AG20443 (cell line): ENCODE data around the gene BRME1.

Experiments
- DNase-seq: peaks from one replicate; pipeline ENCODE4 v3.0.0; 2012; ENCODE audit warnings: low spot score, mixed read lengths

The BRME1 gene

DNA sequence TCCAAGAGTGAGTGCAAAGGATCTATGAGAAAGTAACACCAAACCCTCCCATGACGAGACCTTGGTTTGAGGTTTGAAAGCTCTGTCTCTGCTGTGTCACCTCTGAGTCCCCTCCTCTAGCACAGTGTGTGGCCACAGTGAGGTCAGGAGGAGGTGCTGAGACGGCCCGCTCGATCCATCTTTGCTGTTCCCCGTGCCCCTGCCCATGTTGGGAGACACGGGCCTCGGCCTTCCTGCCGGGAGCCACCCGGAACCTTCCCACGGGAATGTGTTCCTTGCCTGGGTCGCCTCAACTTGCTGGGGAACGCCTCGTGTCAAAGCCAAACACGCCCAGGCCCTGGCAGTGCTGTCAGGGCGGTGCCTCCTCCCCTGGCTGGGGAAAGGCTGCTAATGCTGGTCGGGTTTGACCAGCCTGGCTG, 18.9 kb downstream of the BRME1 start:
- DNase-seq = peak; percentile 53

DNA sequence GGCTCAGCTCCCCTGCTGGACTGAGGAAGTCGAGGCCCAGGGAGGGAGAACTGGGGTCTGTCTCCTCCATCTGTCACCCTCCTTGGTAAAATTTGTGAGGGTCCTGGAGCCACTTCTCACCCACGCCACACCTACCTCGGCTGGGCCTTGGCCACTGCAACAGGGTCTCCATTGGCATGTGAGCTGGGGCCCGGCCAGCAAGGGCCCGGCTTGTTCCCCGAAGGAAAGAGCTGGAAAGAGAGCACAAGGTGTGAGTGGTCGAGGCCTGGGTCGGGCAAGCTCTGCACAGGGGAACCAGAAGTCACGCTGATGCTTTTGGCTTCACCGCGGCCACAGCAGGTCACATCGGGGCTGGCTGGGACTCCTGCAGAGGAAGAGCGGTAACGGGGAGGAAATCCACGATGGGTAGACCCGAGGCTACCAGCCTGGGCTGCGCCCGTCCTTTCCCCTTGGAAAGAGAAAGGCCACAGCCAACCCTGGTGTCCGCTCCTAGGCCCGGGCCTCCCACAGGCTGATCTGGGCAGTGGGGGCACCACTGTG, 20.0 kb downstream of the BRME1 start:
- no peak for DNase-seq

DNA sequence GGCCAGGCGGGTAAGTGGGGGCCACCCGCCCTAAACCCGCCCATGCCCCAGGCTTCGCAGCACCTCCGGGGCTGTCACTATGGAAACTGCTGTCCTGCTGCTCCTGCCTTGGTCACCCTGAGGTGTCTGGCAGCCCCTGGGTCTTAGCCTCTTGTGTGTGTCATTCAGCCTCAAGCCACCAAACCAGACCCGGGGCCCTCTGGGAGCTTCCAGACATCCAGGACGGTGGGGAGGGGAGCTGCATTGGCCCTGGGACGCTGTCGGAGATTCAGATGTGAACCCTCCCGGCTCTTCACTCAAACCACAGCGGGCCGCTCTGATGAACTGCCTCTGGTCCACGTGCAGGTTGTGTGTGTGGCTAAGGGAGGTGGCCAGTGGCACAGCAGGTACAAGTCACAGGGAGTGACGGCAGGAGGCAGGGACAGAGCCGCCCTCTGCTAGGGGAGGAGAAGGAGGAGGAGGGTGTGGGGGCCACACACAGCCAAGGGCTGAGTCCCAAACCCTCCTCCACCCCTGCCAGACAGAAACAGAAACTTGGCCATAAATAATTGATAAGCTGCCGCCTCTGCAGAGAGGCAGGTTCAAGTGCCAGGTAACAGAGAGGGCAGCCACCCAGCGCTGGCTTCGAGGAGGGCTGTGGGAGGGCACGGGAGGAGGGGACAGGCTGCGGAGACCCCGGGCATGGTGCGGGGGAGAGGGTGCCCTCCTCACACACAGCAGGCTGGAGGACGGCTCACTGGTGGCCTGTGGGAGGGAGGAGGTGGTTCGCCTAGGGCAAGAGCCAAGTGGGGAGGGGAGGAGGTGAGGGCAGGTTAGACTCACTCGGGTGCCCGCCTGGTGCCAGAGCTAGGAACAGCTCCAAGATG, 21.0 kb downstream of the BRME1 start:
- no peak for DNase-seq

DNA sequence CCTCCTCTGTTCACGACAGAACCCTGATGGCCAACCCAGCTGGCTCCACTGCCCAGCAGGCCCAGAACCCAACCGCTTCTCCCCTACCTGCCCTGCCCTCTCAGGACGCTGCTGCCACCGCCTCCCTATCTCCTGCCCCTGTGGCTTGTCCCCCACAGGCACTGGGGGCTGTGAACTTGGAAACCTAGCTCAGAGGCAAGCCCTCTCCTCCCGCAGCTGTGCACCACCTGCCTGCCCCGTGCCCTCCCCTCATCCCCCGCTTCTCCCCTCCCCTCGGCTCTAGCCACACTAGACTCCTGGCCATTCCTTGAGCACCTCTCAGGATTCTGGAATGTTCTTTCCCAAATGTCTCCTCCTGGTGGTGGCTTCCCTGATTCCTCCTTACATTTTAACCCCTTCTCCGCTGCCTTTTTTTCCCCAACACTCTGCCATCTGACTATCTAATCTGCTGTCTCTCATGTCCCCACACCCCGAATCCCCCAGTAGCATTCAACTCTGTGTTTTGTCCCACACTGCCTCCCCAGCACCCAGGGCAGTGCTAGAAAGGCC, 22.3 kb downstream of the BRME1 start:
- DNase-seq = no peak

DNA sequence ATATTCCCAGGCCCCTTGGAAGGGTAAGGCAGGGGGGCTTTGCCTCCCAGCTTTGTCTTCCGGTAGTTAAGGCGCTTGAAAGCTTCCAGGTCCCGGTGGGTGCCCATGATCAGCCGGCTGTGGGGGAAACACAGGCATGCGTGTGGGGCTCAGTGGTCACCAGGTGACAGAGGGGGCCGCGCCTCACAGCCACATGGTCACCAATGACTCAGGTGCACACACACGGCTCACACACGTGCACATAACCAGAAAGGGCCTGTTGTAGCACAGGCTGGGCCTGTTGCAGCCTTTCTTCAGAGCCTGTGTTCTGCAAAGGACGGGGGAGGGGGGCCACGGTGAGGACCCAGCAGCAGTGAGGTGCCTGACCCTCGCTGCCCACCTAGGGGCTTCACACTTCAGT, 23.1 kb downstream of the BRME1 start:
- no peak for DNase-seq

DNA sequence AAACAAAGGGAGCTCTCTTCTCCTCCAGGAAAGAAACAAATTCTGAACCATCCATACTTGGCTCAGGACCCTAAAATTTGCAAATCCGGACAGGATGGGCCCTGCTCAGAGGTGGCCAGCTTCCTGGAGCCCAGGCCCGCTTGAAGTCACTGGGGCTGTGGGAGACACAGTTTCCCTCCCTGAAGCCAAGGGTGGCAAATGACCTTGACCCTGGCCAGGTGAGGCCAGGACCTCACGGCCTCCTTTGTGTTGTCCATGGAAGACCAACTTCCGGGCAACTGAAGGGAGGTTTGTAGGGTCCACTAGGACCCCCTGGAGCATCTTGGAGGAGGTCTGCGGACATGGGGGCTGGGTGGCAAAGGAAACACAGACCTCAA, 23.5 kb downstream of the BRME1 start:
- DNase-seq = no peak

DNA sequence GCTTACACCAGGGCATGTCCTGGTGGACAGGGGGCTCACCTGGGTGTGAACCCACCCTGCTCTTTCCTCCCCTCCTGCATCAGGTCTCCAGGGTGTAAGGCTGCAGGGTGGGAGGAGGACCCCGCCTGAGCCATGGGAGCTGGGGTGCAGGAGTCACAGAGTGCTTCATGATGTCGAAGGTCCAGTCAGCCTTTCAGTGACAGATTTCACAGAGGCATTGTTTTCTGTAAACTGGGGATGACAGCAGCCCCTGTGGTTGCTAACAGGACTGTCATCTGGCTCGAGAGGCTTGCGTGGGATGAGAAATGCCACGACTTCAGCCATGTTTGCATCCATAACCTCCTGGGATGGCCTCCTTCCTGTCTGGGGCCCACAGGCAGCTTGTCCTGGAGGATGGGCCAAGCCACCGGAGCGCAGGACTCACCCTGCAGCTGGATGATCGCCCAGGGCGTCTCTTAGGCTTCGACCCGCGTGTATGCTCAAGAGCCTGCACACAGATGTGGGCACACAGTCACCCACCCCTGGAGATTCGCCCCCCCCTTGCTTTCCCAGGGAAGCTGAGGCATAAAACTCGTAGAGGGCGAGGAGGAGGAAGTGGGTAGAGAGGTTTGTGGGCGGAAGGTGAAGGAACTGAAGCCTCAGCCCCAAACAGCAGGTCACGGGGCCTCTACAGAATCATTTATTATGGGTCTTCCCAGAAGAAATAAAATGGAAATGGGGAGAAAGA, 24.1 kb downstream of the BRME1 start:
- DNase-seq = peak; percentile 62

DNA sequence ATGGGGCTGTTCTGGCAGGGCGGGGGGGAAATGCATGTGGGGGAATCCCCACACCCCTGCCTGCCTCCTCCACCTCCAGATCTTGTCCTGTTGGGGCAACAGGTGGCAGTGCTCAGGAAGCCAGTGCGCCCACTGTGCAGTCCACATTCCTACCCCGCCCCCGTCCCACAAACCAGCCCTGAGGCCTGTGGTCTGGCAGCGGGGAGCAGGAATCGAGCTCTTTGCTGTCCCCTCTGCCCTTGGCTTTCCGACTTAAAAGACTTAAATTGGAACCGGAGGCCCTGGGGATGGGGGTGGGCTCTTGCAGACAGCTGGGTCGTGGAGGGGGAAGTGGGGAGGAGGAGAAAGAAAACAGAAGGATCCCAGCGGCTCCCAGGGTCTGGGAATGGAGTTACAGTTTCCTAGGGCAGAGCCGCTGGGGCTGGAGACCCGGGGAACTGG, 24.6 kb downstream of the BRME1 start:
- DNase-seq = no peak

DNA sequence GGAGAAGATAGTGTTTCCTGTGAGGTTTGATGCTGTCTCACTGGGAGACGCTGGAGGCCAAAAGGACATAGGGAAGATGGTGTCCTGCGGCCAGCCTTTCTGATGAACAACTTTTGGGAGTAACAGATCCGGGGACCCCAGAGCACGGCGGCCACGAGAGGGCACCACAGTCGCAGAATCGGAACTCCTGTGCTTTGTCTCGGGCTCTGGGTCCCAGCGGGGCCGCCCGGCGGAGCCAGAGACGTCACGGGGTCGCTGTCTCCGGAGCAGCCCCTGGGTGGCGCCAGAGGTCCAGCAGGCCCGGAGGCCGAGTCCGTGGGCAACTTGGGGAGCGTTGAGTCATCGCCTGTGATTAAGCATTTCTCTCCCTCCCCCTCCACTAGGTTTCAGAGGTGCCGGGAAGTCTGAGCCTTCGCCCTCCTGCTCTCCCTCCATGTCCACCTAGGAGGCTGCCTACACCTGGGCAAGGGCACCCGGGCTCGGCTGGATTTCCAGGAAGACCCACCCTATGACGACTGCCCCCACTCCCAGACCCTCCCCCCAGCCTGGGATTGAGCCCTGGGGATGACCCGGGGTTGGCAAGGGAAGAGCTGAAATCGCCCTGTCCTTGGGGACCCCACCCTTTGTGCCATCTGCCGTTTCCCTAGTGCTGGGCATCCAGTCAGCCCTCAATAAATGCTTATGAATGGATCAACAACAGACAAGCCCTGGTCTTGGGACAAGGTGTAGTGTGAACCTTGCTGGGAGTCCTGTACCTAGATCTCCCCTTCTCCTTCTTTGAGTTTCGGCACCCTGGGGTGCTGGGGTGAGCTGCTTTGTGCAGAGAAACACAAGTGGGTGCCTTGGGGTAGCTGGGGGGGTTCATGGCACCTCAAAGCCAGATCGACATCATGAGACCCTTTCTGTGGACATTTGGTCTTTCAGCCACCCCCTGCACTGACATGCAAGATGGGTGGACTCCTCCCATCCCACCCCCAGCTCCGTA, 25.6 kb downstream of the BRME1 start:
- peak; percentile 98 for DNase-seq

DNA sequence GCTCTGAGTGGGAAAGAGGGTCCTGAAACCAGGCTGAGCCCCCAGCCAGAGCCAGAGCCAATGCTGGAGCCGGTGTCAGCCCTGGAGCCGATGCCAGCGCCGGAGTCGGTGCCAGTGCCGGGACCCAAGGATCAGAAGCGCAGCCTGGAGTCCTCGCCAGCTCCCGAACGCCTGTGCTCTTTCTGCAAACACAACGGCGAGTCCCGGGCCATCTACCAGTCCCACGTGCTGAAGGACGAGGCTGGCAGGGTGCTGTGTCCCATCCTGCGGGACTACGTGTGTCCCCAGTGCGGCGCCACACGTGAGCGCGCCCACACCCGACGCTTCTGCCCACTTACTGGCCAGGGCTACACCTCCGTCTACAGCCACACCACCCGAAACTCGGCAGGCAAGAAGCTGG, 28.6 kb downstream of the BRME1 start:
- no peak for DNase-seq

DNA sequence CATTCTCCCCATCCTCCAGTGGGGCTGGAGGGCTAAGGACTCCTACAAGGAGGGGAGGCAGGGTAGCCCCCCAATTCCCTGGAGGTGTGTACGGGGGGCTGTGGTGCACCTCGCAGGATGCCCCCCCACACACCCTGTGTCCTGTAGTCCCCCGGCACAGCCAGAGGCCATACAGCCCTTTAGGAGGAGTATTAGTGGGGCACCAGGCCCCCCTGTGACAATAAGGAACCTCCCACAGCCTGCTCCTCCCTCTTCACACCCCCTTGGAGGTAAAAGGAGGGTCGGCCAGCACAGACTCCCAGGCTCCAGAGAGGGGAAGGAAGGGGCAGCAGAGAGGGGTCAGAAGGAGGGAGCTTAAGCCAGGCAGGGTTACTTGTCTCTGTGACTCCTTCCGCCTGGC, 29.1 kb downstream of the BRME1 start, which contains the start of gene NANOS3:
Gene NANOS3 (plus strand): TSS at position 301 of the 400 bp plus-strand sequence. CDS start 115 bp downstream, outside the sequence.
- no peak for DNase-seq

DNA sequence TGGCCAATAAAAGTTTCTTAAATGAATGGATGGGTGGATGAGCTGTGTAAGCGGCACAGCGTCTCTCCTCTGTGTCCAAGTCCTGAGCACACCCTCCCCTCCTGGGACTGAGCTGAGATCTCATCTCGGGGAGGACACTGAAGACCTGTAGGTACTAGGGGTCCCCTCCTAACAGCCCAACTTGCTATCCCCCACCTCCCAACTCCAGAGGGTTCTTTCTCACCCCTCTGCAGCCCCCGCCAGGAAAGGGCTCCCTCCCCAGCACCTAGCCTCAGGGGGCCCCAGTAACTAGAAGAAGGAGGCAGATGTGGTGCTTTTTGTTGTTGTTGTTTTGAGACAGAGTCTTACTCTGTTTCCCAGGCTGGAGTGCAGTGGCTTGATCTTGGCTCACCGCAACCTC, 30.1 kb downstream of the BRME1 start:
- DNase-seq = no peak

DNA sequence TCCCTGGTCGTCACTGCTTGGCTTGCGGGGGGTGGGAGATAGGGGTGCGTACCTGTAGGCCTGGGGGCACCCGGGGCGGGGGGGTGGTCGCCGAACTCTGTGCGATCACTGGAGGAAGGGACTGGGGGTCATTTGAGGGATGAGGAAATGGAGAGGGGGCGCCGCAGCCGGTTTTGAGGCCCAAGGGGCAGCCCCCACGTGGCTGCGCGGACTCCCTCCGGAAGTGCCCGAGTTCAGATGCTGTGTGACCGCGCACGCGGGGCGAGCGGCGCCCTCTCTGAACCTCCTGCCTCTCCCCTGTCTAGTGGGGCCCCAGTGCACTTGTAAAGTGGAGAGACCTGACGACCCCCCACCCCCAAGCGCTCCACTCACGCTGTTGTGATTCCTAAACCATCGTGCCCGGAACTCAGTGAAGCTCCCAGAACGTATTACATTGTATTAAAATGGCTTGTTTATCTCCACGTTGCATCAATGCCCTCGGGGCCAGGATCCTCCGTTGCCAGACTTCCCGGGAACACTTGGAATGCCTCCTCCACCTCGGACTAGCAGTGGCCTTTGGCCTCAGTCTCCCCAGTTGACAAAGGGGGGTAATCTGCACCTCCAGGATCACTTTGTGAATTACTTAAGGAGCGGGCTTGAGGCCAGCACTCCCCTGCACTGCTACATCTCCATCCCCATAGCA, 31.9 kb downstream of the BRME1 start:
- DNase-seq = no peak

DNA sequence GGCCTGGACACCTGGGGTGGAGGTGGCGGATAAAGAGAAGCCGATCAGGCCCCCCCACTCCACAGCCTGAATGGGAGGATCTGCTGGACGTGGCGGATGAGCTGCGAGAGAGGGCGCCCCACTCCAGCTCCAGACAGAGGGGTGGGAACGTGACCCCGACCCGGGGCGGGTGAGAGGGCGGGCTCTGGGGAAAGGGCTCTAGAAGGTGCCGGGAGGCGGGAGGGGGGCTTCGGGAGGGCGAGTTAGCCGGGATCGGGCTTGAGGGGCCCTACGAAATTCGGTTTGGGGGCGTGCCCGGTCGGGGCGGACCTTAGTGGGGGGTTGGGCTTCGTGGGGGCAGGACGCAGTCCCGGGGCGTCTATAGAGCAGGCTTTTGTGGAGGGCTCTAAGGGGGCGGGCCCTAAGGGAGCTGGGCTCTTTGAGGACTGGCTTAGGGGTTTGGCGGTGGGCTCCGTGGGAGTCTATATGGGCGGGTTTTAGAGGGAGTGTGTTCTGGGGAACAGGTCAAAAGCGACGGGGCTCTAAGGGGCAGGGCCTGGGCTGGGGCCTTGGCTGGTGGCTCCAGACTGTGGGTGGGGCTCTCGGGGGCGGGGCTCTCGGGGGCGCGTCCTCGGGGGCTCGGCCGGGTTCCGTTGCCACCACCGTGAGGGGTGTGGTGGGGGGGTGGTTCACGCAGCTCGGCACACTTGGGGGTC, 33.1 kb downstream of the BRME1 start:
- DNase-seq = peak; percentile 69

DNA sequence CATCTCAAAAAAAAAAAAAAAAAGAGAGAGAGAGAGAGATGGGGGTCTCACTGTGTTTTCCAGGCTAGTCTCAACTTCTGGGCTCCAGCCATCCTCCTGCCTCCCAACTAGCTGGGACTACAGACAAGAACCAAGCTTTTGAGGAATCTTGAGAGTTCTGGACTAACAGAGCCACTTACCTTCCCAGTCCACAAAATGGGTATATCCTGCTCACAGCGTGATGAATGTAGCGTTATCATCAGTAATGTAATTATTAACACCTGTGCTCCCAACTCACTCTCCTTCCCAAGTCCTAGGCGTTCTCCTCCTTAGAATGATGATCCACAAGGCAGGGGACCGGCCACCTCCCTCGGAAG, 33.6 kb downstream of the BRME1 start:
- DNase-seq = no peak

DNA sequence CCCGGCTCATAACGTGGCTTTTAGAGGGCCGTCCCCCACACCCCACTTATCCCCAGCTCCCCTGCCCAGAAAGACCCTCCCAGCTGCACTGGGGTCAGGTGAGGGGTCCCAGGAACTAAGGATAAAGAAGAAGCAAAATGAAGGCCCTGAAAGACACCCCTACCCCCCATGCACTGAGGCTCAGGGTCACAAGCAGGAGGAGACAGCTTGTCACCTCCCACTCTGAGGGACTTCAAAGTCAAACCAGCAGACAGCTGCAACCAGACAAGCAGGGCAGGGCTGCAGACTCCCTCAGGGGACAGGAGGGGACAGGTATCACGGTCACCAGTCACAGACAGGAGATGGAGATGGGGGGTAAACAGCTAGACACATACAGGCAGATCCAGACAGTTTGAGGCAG, 35.0 kb downstream of the BRME1 start:
- DNase-seq = no peak

DNA sequence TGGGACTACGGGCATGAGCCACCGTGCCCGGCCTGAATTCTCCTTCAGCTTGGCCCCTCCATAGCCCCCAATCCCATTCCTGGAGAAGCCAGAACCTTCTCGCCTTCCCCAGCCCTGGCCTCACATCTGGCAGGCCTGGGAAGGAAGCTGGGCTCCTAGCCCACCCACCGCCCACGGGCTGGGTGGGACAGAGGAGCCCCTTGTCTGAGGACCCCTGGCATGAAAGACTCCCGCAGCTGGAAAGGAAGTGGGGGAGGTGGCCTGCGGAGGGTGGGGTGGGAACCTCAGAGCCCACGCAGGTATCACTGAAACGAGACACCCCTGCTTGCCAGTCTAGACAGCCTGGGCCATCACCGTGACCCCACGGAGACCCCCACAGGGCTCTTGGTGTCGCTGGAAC, 36.6 kb downstream of the BRME1 start:
- no peak for DNase-seq

DNA sequence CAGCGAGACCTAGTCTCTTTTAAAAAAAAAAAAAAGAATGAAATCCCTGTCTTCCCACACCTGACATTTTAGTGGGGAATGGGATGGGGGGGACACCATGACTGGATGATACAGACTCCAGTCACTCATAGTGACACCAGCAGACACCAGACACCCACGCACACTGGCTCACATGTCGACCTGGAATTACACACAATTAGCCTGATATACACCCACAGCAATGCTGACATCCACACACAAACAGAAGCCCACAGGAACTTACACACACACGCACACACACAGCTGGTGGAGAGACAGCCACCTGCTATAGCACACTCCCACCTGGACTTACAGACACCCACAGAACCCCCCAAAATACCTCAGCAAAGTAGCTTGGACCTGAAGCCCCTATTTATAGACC, 37.3 kb downstream of the BRME1 start:
- DNase-seq = no peak

DNA sequence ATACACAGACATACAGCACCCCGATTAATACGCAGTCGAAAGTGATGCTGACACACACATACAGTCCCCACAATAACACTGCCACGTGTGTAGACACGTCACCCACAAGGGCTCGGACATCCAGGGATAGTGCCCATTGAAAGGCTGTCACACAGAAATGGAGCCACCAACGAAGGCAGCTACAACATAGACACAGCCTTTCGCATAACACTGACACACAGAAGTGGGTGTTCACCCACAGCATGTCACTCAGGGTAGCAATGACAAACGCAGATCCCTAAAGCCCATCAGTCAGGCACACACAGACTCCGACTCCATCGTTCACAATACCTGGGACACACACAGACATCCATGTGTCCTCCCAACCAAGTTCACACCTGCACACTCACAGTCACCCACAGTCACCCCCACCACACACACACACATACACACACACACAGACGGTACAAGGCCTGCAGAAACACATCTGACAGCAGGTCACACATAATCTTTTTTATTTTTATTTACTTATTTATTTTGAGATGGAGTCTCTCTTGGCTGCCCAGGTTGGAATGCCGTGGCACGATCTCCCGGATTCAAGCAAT, 39.4 kb downstream of the BRME1 start:
- no peak for DNase-seq
